Loucy (cell line): ENCODE results near the gene PEX3.
A peak's percentile ranks its signal among the peaks of the same experiment; 100 is the strongest.

Experiments used
- H2AFZ ChIP-seq: fragments of 200-600 bp; sonication (generic); 2 replicates; pipeline ENCODE4 v1.6.0; 2016; ENCODE audit warnings: antibody characterized with exemption, mild to moderate bottlenecking, low read length, moderate library complexity
- H3F3A ChIP-seq: fragments of 200-600 bp; 2 replicates; pipeline ENCODE4 v1.6.0; 2016; ENCODE audit warnings: antibody characterized with exemption, low read depth, mild to moderate bottlenecking
- H3K27me3 ChIP-seq: fragments of 200-600 bp; sonication (generic); 2 replicates; pipeline ENCODE4 v1.6.1; 2014; ENCODE audit warnings: low read length, mild to moderate bottlenecking; ENCODE audit not compliant: insufficient read depth, poor library complexity, severe bottlenecking
- H3K36me3 ChIP-seq: fragments of 200-600 bp; sonication (generic); 2 replicates; pipeline ENCODE4 v1.6.1; 2016; ENCODE audit warnings: low read length; ENCODE audit not compliant: insufficient read depth
- H3K4me1 ChIP-seq: fragments of 200-600 bp; sonication (generic); 2 replicates; pipeline ENCODE4 v1.5.1; 2014; ENCODE audit warnings: low read length, mild to moderate bottlenecking; ENCODE audit not compliant: insufficient read depth, poor library complexity, severe bottlenecking
- H3K4me2 ChIP-seq: fragments of 200-600 bp; sonication (generic); 2 replicates; pipeline ENCODE4 v1.6.0; 2014; ENCODE audit warnings: antibody characterized with exemption, low read length, low read depth, mild to moderate bottlenecking; ENCODE audit not compliant: poor library complexity, severe bottlenecking
- H3K4me3 ChIP-seq: fragments of 200-600 bp; sonication (generic); 2 replicates; pipeline ENCODE4 v1.5.1; 2014; ENCODE audit warnings: low read length, mild to moderate bottlenecking, mixed read lengths; ENCODE audit not compliant: poor library complexity, severe bottlenecking
- H3K79me2 ChIP-seq: fragments of 200-600 bp; sonication (generic); 2 replicates; pipeline ENCODE4 v1.6.1; 2014; ENCODE audit warnings: low read length; ENCODE audit not compliant: insufficient read depth
- H3K9ac ChIP-seq: fragments of 200-600 bp; sonication (generic); 2 replicates; pipeline ENCODE4 v1.6.0; 2014; ENCODE audit warnings: mild to moderate bottlenecking, low read depth, low read length, moderate library complexity; ENCODE audit not compliant: poor library complexity, severe bottlenecking
- H3K9me2 ChIP-seq: fragments of 200-600 bp; sonication (generic); replicated peaks from 2 replicates; pipeline ENCODE4 v1.6.1; 2016; ENCODE audit warnings: low read depth, low read length, mixed read lengths
- H3K9me3 ChIP-seq: fragments of 200-600 bp; sonication (generic); 2 replicates; pipeline ENCODE4 v1.6.1; 2014; ENCODE audit warnings: mild to moderate bottlenecking, antibody characterized with exemption, low read length, low read depth; ENCODE audit not compliant: insufficient read depth
- H4K20me1 ChIP-seq: fragments of 200-600 bp; sonication (generic); 2 replicates; pipeline ENCODE4 v1.6.0; 2014; ENCODE audit warnings: antibody characterized with exemption, low read length, mild to moderate bottlenecking; ENCODE audit not compliant: insufficient read depth, poor library complexity, severe bottlenecking
- CTCF ChIP-seq: fragments of 200-600 bp; sonication (generic); conservative IDR thresholded peaks from 2 replicates; pipeline ENCODE4 v1.5.1; 2014; ENCODE audit warnings: mild to moderate bottlenecking, antibody characterized with exemption, low read length
- EZH2phosphoT487 ChIP-seq: fragments of 200-600 bp; IDR thresholded peaks from 2 replicates; pipeline ENCODE4 v1.6.1; 2018; ENCODE audit warnings: antibody characterized with exemption, mild to moderate bottlenecking, moderate library complexity, borderline replicate concordance

PEX3 gene

GRCh38 chr6:143408151-143408786 is 42.3 kb upstream of the PEX3 start:
- no peak overlapping the region for H3K9ac ChIP-seq

GRCh38 chr6:143408787-143409162 is 41.8 kb upstream of the PEX3 start:
- H3K4me1 ChIP-seq: no peaks in the 10 kb centered on the region
- H2AFZ ChIP-seq: 0 out of 2 replicates have a peak overlapping the region, but pooled peaks have one; percentile 32
- H3K79me2 ChIP-seq: no peaks in the 10 kb centered on the region
- no peaks in the 10 kb centered on the region for H3K36me3 ChIP-seq
- H3K9me3 ChIP-seq: no peaks in the 10 kb centered on the region
- no peaks in the 10 kb centered on the region for H3K9me2 ChIP-seq
- H3F3A ChIP-seq: no peaks in the 10 kb centered on the region
- H3K27me3 ChIP-seq: no peaks in the 10 kb centered on the region
- TF ChIP-seq EZH2phosphoT487 (no peak), CTCF (no peak)
- H4K20me1 ChIP-seq: no peaks in the 10 kb centered on the region
- no peak overlapping the region for H3K4me3 ChIP-seq
- no peak overlapping the region for H3K4me2 ChIP-seq
- no peak overlapping the region for H3K9ac ChIP-seq

More at GRCh38 chr6:143408151-143408786, 42.3 kb upstream of the PEX3 start:
- no peaks in the 10 kb centered on the region for H3F3A ChIP-seq
- no peaks in the 10 kb centered on the region for H4K20me1 ChIP-seq
- no peak overlapping the region for H3K4me3 ChIP-seq
- H3K4me2 ChIP-seq: no peak overlapping the region
- TF ChIP-seq CTCF (no peak), EZH2phosphoT487 (no peak)
- no peak overlapping the region for H2AFZ ChIP-seq
- no peaks in the 10 kb centered on the region for H3K36me3 ChIP-seq
- no peaks in the 10 kb centered on the region for H3K9me2 ChIP-seq
- H3K79me2 ChIP-seq: no peaks in the 10 kb centered on the region
- no peaks in the 10 kb centered on the region for H3K4me1 ChIP-seq
- no peaks in the 10 kb centered on the region for H3K9me3 ChIP-seq
- no peaks in the 10 kb centered on the region for H3K27me3 ChIP-seq

GRCh38 chr6:143410859-143411270 is 39.7 kb upstream of the PEX3 start:
- no peaks in the 10 kb centered on the region for H3K27me3 ChIP-seq
- H3K4me1 ChIP-seq: no peaks in the 10 kb centered on the region
- TF ChIP-seq EZH2phosphoT487: no peak
- no peak for TF ChIP-seq CTCF
- no peaks in the 10 kb centered on the region for H3F3A ChIP-seq
- no peaks in the 10 kb centered on the region for H3K36me3 ChIP-seq
- no peak overlapping the region for H3K4me3 ChIP-seq
- no peaks in the 10 kb centered on the region for H4K20me1 ChIP-seq
- H3K79me2 ChIP-seq: no peaks in the 10 kb centered on the region
- H2AFZ ChIP-seq: no peak overlapping the region
- no peaks in the 10 kb centered on the region for H3K9me3 ChIP-seq
- H3K9ac ChIP-seq: no peak overlapping the region
- H3K4me2 ChIP-seq: no peak overlapping the region
- no peaks in the 10 kb centered on the region for H3K9me2 ChIP-seq
